HL-60 (cell line): ENCODE results near the gene FES.

Experiments
- DNase-seq, 2 experiments: peaks; one replicate each; pipeline ENCODE4 v3.0.0-alpha.2; 2010 to 2020; ENCODE audit warnings: low read depth in 1 of 2, low spot score in 1 of 2
- H3K27ac ChIP-seq: fragments of 250-450 bp; sonication (Bioruptor Pico); replicated peaks from 2 replicates; pipeline ENCODE4 v1.5.1; 2020; ENCODE audit warnings: mild to moderate bottlenecking, moderate library complexity
- H3K27me3 ChIP-seq: fragments of 250-450 bp; sonication (Bioruptor Pico); 2 replicates; pipeline ENCODE4 v1.5.1; 2021; ENCODE audit warnings: mild to moderate bottlenecking, moderate library complexity; ENCODE audit not compliant: insufficient read depth, poor library complexity, severe bottlenecking
- H3K4me3 ChIP-seq: replicated peaks from 2 replicates; pipeline ENCODE4 v1.5.1; 2011; ENCODE audit warnings: mild to moderate bottlenecking, control low read depth, low read length; ENCODE audit not compliant: insufficient read depth
- GABPA ChIP-seq: IDR thresholded peaks from 2 replicates; pipeline ENCODE4 v1.6.1; 2012; ENCODE audit warnings: low read depth
- POLR2AphosphoS5 ChIP-seq: IDR thresholded peaks from 2 replicates; pipeline ENCODE4 v1.6.1; 2012; ENCODE audit warnings: low read depth
- REST ChIP-seq: IDR thresholded peaks from 2 replicates; pipeline ENCODE4 v1.6.1; 2012; ENCODE audit warnings: low read depth; ENCODE audit not compliant: insufficient replicate concordance
- SPI1 ChIP-seq: IDR thresholded peaks from 2 replicates; pipeline ENCODE4 v1.6.1; 2012; ENCODE audit warnings: low read depth, mild to moderate bottlenecking, borderline replicate concordance
- TF ChIP-seq, protein P1 (sequence below): IDR thresholded peaks from one replicate; pipeline ENCODE4 v1.5.1; 2011; ENCODE audit warnings: low read length, control low read depth, inconsistent platforms; ENCODE audit not compliant: insufficient read depth

The FES gene

GRCh38 chr15:90945091-90945490 lies 60.8 kb downstream of the FES start:
- peak in 1 of 2 experiments; percentile 35 for DNase-seq
- TF ChIP-seq SPI1: no peak
- TF ChIP-seq GABPA: no peak
- TF ChIP-seq, protein P1, sequence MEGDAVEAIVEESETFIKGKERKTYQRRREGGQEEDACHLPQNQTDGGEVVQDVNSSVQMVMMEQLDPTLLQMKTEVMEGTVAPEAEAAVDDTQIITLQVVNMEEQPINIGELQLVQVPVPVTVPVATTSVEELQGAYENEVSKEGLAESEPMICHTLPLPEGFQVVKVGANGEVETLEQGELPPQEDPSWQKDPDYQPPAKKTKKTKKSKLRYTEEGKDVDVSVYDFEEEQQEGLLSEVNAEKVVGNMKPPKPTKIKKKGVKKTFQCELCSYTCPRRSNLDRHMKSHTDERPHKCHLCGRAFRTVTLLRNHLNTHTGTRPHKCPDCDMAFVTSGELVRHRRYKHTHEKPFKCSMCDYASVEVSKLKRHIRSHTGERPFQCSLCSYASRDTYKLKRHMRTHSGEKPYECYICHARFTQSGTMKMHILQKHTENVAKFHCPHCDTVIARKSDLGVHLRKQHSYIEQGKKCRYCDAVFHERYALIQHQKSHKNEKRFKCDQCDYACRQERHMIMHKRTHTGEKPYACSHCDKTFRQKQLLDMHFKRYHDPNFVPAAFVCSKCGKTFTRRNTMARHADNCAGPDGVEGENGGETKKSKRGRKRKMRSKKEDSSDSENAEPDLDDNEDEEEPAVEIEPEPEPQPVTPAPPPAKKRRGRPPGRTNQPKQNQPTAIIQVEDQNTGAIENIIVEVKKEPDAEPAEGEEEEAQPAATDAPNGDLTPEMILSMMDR: no peak
- no peak for TF ChIP-seq POLR2AphosphoS5
- no peak for TF ChIP-seq REST
- Histone ChIP-seq H3K4me3 (no peak overlapping the region), H3K27ac (peak overlapping the region; percentile 69), H3K27me3 (no peaks in the 10 kb centered on the region)
